ENCODE results near the gene CAMTA2.

DNA sequence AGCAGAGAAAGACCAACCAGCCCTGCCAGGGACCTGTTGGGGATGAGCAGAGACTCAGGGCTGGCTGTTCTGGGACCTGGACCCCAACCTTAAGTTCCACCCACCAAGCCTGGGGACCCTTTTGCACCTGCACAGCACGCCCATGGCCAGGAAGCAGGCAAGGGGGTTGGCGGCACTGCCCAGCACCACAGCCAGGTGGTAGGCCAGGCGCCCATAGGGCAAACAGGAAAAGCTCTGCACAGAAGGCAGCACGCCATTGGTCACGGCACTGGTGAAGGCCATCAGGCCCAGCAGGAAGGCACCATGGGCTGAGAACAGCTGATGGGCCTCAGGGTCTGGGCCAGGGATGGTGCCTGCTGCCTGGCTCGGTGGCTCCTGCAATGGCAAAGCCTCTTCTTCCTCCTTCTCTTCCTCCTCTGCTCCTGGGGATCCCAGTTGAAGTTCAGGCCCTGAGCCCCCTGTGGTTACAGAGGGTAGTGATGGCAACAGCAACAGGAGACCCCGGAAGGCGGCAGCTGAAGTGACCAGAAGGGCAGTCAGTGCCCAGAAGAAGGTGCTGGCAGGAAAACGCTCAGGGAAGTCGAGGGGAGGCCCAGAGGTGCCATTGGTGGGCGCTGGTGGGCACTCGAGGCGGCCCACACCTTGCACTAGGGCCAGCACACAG, 46.0 kb upstream of the CAMTA2 start:
- no peak for TF ChIP-seq GATA2 (IDR thresholded peaks at IDR 0.05; ENCODE audit: low read depth, low read length)
- no peak for TF ChIP-seq GATA3 (IDR thresholded peaks at IDR 0.05; ENCODE audit: low read depth, low read length)

Measured in SH-SY5Y (cell line).